NCI-H2107 treated with DMSO at 0.1 percent for 48 hours (cell line): ENCODE results near the gene FOXQ1.
"Not testable (repeated sequence)": the region's sequence is repeated elsewhere in the genome, so short reads cannot be mapped to it uniquely, and the experiment has no call there.

ENCODE experiments used
- DNase-seq: peaks from one replicate; lab custom pipeline; 2025; ENCODE audit not compliant: unreplicated experiment; lab: John Stamatoyannopoulos, UW

FOXQ1 gene

DNA sequence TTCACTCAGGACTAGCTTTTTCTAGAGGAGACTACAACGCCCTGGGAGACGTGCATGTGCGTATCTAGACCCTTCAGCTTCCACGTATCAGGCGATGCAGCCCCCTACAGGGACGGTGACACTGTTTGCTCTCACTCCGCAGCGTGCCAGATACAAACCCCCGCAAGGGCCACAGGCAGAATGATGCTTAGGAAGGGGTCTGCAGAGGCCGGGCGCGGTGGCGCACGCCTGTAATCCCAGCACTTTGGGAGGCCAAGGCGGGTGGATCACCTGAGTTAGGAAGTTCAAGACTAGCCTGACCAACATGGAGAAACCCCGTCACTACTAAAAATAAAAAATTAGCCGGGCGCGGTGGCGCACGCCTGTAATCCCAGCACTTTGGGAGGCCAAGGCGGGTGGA, 6.7 kb downstream of the FOXQ1 start:
- not testable (repeated sequence) for DNase-seq

DNA sequence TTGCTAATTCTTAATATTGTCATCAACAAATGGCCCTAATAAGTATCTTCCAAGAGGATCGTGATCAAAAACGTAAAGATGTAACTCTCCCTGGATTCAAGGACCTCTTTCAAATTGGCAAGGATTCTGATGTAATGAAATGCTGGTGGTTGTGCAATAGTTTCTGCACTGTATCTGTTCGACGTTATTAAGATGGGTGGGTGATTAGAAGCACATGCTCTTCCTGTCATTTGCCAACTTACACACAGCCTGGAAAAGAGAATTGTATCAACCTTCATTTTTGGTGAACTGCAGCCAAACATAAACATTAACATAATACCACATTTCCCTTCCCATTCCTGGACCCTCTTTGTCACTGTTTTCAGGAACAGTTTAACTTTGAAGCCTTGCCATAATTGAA, 9.8 kb downstream of the FOXQ1 start:
- no peak for DNase-seq

DNA sequence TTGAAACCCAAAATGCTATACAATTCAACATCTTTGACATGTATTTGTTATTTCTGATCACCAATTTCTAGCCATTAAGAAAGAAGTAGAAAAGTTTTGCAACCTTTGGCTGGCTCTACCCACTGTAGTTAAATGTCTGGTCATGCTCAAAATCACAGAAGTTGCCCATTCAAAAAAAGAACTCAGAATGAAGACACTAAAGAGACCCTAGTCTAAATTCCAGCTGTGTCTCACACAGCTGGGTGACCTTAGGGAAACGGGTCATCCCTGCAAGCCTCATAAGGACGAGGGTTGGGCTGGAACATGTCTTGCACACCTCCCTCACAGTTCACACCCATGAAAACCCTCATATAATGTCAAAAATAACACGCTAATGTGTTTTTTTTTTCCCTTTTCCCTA, 10.3 kb downstream of the FOXQ1 start:
- DNase-seq, result no peak

DNA sequence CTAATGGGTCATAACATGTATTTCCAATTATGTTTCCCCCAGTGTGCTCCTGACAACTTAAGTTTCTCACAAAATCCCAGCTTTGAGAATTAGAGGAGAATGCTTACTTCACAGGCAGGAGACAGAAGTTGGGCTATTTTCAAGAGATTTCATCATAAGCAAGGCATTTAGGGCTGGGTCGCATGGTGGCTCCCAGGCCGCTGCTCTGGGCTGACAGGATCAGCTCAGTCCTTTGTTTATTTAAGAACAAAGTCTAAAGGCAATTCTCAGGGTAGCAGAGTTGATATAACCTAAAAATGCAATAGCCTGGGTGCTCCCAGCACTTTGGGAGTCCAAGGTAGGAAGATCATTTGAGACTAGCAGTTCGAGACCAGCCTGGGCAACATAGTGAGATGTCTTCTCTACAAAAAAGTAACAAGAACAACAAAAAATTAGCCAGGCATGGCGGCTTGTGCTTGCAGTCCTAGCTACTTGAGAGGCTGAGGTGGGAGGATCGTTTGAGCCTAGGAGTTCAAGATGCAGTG, 10.9 kb downstream of the FOXQ1 start:
- no peak for DNase-seq

DNA sequence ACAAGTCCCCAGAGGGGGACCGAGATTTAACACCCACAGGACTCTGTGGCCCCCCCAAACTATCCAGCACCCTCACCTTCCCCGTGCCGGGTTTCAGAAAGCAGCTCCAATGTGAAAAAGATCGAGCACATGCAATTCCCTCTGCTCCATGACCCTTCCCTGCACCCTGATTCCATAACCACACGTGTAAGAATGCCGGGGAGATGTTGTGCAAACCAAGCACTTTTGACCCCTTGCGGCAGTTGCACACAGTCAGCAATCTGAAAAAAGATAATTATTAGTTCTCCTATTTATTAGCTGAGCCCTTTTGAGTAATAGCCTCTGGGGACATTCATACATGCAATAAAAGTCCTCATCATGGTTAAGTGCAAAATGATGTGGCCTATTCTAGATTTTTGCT, 13.0 kb downstream of the FOXQ1 start:
- no peak for DNase-seq

DNA sequence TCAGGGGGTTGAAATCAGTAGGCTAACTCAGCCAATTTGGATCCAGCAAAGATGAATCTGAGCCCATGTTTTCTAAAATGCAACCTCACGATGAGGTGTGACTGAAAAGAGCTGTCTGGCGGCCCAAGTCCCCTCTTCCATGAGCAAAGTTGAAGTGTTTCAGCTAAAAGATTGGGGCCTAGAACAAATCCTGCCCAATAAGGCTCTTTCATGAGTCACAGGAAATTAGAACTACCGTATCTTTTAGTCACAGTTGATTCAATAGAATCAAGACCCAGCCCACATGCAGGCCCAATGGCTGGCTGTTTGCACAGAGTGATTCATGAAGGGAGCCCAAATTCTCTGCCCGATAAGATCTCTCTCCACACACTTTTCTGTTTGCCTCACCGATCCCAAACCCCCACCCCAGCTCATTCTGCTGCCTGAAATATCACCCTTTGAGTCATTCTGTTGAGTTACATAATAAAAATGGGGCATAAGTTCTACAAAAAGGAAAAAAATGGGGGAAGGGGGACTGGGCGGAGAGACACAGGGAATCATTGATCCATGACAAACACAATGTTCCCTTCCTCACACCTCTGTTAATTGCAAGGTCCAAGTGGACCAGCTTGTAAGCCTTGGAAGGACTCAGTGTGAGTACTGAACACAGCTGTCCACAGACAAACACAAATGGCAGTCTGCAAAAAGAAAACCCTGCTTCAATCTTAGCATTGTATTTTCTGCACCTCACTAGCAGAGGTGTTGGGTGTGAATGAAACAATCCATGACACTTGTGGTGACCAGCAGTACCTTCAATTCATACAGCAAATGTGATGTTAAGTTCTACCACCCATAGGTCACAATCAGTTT, 13.8 kb downstream of the FOXQ1 start:
- DNase-seq, result no peak

DNA sequence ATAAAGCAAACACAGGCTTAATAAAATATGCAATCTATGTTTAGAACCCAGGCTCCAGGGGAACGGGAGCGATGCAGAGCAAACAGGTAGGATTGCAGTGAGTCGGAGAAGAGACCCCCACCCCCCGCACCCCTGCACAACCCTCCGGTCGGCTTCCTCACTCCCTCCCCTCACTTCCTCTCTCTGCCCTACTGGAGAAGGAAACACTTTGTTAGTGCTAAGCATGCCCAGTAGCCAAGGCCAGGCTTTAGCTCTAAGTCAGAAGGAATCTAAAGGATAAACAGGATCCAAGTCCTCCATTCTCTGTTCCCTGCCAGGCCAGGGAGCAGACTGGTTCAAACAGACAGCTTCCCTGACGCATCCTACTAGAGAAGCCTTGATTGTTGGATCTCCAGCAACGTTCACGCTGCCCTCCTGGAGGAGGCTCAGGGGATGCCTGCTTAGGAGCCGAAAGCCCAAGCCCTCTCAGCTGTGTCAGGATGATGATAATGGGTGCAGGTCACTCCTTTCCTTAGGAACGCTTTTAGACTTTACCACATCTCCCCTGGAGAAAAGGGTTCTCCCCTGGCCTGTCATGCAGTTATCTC, 14.7 kb downstream of the FOXQ1 start:
- no peak for DNase-seq

DNA sequence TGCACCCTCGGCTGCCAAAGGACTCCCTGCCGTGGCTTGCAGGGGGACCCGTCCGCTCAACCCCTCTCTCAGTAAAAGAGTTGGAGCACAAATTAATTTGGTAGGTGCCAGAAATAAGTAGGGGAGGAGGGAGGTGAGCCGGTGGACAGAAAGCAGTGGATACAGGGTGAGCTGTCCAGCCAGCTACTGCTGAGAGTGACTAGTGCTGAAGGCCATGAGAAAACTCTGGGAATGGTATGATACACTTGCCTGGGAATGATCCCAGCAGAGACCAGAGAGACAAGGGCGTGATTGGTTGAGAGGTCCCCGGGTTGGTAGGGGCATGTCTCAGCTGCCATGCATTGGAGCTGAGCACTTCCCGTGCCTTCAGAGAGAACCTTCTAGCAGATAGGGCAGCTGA, 15.7 kb downstream of the FOXQ1 start:
- DNase-seq, result no peak

DNA sequence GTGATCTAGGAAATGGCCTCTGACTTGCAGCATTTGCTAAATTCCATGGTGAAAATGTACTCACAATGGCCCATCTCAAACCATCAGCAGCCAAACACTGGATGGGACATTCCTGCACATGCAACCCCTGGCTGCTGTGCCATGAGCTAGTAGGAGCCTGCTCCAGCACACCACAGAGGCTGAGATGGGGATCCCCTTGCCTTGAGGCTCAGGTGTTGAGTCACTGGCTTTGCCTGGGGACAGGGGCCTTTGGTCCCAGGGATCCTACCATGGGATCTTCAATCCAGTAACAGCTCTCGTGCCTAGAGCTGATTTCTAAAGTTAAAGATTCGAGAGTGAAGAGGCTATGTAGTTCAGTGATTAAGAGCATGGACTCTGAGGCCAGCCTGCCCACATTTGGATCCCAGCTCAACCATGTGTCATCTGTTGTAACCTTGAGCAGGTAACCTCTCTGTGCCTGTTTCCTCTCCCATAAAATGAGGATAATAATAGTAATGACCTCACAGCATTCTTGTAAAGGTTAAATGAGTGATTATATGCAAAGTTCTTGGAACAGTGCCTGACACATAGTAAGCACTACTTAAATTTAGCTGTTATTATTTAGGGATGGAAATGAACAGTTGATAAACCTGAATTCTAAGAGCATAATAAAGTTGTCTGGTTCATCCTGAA, 16.4 kb downstream of the FOXQ1 start:
- no peak for DNase-seq

DNA sequence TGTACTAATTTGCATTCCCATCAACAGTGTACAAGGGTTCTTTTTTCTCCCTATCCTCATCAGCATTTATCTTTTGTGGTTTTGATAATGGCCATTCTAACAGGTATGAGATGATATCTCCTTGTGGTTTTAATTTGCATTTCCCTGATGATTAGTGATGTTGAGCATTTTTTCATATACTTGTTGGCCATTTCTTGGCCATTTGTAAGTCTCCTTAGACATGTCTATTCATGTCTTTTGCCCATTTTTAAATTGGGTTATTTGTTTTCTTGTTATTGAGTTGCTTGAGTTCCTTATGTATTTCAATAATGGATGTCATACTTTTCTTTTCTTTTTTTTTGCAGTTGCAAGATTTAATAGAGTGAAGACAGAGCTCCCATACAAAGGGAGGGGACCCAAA, 17.8 kb downstream of the FOXQ1 start:
- DNase-seq, result no peak

DNA sequence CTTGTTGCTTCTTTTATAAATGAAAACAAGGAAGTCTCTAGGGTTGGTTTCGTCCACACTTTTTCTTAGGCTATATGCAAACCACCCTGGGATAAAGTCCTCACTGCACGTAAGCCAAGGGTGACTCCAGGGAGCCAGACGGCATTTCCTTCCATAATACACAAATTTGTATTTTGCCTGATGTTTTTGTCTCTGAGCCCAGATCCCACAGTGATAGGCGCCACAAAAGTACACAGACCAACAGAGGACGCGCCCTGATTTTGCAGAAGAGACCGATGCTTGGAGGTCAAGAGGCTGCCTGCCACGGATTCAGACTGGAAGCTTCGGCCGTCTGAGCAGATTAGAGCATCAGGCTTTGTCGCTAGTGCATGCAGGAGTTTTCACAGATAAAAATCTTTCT, 22.8 kb downstream of the FOXQ1 start:
- DNase-seq, result no peak

DNA sequence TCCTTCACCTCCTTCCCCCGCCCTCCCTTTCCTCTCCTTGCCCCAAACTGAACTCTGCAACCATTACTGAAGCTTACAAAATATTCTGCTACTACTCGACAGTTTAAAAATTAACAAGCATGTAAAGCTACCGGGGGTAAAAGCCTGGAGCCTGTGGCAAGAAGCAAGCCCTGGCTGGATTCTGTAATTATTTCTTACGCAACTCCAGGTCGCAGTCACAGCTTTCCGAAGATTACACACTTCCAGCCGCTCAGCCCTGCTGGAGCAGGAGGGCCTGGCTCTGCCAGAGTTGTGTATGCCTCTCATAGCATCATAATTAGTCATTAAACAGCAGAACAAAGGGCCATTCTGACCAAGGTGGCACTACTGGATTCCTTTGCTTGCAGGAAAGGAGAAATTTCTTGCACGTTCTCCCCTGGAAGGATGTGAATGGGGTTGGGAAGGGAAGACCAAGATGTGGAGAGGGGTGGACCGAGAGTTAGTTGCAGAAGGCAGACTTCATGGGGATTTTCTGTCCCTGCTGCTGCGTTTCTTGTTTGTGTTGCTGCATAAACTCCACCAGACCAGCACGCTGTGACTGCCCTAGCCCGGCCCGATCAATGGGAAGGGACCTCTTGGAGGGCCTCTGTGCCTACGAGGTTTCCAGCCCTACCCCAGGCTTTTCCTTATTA, 23.6 kb downstream of the FOXQ1 start:
- no peak for DNase-seq

DNA sequence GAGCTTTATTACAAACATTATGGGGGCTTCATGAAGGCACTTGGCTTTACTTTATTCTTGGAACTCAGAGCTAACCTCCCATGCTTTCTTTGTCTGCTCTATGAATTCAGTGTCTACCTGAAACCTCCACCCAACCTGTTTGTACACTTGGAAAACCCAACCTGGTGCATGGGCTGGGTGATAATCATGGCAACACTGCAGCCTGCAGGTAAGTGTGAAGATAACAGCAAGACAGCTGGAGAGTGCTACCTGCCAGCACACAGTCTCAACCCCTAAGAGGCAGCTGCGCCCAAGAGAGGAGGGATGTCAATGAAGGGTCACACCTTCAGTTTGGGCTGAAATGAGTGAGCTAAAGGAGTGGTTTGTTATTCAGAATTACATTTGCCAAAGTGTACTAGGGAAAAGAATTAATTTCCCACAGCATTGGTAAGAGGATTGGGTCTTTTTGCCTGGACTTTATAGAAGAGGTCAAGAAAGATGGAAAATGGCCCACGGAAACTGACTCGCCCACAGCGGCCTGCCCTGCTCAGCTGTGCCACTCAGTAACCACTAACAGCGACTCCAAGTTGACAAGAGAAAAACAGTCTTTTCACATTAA, 24.4 kb downstream of the FOXQ1 start:
- DNase-seq, result no peak

DNA sequence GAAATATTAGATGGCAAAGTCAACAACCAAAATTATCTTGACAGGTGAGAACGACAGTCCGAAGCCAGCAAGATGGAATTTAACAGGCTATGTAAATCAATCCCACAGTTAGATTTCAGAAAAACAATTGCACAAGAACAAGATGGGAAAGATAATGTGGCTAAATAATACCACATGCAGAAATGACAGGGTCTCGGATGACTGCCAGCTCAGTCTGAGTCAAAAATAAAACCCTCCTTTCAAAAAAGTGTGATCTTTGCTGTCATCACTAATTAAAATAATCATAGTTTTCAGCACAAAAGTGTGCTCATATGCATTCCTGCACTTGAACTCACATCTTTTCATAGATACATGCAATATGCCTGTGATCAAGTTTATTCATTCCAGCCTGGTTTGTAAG, 25.9 kb downstream of the FOXQ1 start:
- DNase-seq, result no peak

DNA sequence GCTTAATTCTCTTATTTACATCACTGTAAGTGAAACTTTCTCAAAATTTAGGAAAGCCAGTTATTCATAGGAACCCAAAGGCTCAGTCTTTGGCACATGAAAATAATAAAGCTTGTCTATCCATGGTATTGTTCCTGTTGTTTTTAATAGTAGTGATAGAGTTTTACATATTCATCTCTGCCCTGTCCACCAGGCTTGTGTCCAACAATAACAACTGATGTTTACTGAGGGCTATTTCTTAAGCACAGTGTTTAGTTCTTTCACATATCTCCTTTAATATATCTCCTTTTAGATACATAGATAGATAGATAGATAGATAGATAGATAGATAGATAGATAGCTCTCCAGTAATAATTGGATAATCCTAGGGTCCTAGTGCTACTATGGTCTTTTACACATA, 34.2 kb downstream of the FOXQ1 start:
- no peak for DNase-seq

DNA sequence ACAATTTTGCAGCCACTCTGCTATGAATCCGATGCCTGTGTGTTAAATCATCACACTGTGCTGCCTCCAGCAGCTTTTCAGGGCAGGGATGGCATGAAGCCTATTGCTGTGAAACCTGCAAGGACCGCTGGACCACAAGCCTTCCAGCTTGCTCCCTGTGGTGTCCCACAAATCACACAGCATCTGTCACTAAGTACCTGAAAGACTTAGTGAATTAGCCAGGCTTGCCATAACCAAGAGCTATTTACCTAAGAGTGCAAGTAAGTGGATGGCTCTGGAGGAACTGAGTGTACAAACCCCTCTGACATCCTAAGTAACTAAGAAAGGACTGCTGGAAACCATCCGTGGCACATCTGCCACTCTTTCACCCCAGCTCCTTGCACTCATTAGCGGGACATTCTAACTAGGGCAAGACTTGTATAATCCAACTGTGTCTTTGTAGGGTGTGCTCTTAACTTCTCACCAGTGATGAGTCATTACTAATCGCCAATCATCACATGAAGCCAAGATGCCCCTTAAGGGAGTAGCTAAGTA, 34.7 kb downstream of the FOXQ1 start:
- no peak for DNase-seq

DNA sequence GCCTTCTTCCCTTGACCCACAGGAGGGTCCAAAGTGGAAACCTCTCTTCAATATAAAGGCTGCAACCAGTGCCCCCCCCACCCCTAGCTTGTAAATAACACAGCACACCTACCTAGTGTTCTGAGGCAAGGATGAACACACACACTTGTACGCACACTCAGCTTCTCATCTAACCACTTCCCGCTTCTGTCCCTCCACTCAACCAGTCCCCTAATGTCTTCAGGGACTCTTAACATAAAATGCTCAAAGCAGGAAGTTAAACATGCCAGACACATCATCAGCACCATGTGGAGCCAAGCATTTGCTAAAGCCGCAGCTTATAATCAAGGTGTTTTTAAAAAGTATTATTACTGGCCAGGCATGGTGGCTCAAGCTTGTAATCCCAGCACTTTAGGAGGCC, 35.3 kb downstream of the FOXQ1 start:
- DNase-seq, result no peak

DNA sequence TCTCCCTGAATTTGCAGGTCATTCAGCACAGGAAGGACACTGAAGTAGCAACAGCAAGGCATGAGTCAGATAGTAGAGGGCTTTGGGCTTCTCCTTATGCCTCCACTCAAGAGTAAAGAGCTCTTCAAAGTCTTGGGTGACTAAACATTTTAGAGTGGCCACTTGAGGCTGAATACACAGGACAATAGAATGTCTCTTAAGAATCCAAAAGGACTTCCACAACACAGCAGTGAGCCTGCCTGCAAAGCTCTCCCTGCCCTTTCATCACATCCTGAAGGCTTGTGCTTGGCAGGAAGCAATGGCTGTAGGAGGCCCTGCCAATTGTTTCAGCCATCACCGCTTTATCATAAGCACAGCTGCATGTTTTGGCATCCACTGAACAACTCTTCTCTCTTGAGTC, 36.8 kb downstream of the FOXQ1 start:
- no peak for DNase-seq

DNA sequence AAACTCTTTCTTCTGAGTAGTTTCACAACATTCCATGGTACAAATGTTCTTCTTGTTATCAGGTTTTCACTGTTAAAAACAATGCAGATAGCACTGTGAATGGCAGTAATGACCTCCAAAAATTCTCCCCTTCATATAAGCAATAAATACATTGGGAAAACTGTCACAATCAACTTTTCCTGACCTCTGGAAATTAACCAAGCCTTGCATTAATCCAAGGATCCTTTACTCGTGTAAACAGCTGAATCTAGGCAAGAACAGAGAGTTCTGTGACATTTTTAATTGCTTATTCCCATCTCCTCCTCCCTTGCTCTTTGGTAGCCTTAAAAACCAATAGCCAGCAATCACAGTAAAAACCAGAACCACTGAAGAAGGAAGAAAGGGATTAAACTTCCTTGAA, 37.8 kb downstream of the FOXQ1 start:
- no peak for DNase-seq

DNA sequence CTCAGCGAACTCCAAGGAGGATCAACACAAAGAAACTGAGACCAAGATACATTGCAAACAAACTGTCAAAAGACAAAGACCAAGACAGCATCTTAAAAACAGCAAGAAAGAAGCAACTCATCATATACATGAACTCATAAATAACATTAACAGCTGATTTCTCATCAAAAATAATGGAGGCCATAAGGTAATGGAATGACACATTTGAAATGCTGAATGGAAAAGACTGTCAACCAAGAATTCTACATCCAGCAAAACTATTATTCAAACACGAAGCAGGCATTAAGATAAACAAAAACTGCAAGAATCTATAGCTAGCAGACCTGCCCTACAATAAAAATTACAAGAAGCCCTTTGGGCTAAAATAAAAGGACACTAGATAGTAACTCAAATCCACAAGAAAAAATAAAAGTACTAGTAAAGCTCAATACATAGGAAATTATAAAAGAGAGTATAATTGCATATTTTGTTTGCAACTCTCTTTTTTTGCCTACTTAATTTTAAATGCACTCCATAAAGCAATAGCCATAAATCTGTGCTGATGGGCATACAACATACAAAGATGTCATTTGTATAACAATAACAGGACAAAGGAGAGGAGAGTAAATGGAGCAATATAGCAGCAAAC, 39.6 kb downstream of the FOXQ1 start:
- DNase-seq, result no peak
